ENCODE measurements around the gene HNRNPUL2. TPM values are rescaled to one million over a fixed set of nuclear protein-coding genes. Genes with fewer than 3 reads are reported as not detected.

HNRNPUL2 gene
- total and polyA plus RNA-seq, 9 of the 15 experiments (the other 6 are each of a cell fraction or from before 2014, with no cell fraction given), result 0.89 to 44.3 (median 15.2) TPM

DNA sequence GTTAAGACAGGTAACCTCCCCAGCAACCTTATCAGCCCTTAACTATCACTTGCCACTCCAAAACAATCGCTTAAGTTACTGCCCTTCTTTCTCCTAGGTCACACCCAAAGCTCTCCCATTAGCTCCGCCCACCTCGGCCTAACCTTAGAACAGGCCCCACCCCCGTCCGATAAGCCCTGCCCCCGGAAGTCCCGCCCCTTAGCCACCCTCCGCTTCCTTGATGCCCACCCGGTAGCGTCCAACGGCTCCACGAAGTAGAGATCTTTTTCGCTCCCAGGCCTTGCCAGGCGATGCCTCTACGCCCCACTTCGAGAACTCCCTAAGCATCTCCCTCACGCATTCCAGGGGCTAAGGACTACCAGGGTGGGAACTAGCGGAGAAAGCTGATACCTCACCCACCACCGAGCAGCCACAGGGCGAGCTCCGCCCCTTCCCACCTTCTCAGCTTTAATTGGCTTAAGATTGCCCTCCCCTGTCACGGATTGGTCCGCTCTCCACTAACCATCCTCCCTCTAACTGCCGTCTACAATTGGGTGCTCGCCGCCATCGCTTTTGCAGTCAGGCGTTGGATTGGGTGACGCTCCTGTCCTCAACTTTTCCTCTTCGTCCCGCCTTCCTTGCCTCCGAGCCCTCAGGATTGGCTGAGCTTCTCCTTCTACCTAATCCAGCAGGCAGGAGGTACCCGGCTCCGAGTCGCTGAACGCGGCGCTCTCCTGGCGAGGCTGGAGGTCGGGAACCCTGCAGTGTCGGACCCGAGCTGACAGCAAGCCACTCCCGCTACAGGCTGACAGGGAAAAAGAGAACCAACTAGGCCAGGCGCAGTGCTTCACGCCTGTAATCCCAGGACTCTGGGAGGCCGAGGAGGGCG, 26.7 kb upstream of the HNRNPUL2 start, which contains the start of gene ZBTB3 (continued):
- TF ChIP-seq TARDBP (IDR thresholded peaks at IDR 0.05) (no peak), XRCC4 (IDR thresholded peaks at IDR 0.05; ENCODE audit: extremely low read depth, insufficient read depth, insufficient read length) (no peak), ZFX (CRISPR knock-in tag; IDR thresholded peaks at IDR 0.05) (peak; percentile 73), RBM34 (IDR thresholded peaks at IDR 0.05; ENCODE audit: borderline replicate concordance, insufficient read depth, low read length) (no peak), DNMT1 (IDR thresholded peaks at IDR 0.05) (no peak), ADNP (tag; IDR thresholded peaks at IDR 0.05) (no peak), HDAC8 (tag; IDR thresholded peaks at IDR 0.05) (no peak), ZFP36 (IDR thresholded peaks at IDR 0.05; ENCODE audit: low read depth, low read length, partially characterized antibody) (peak; percentile 15), ZNF140 (CRISPR knock-in tag; IDR thresholded peaks at IDR 0.05) (no peak), ZNF316 (IDR thresholded peaks at IDR 0.05) (0 out of 2 replicates have a peak, but pooled peaks have one; percentile 7), LCOR (CRISPR knock-in tag; IDR thresholded peaks at IDR 0.05) (peak; percentile 76; the same call in 1 of the 2 replicates), SIX5 (IDR thresholded peaks at IDR 0.05; ENCODE audit: borderline replicate concordance in 1 of 2, insufficient read depth in 1 of 2, low read depth in 1 of 2, low read length in 2 of 2) (no peak), ZNF12 (CRISPR knock-in tag; IDR thresholded peaks at IDR 0.05) (no peak), PHF21A (IDR thresholded peaks at IDR 0.05; ENCODE audit: borderline replicate concordance, low read depth) (no peak), ZBED1 (IDR thresholded peaks at IDR 0.05) (no peak; the same call in 1 of the 2 replicates), ZC3H8 (IDR thresholded peaks at IDR 0.05) (no peak), BDP1 (IDR thresholded peaks at IDR 0.05; ENCODE audit: insufficient read depth, insufficient read length) (no peak), ARHGAP35 (IDR thresholded peaks at IDR 0.05; ENCODE audit: partially characterized antibody) (no peak), SMAD2 (IDR thresholded peaks at IDR 0.05; ENCODE audit: low read depth, low read length) (no peak), RBM17 (IDR thresholded peaks at IDR 0.05; ENCODE audit: borderline replicate concordance, low read depth, low read length) (no peak), ETS2 (tag; IDR thresholded peaks at IDR 0.05; ENCODE audit: borderline replicate concordance, poor library complexity, severe bottlenecking) (no peak)
- TF ChIP-seq, protein P1, sequence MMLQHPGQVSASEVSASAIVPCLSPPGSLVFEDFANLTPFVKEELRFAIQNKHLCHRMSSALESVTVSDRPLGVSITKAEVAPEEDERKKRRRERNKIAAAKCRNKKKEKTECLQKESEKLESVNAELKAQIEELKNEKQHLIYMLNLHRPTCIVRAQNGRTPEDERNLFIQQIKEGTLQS (IDR thresholded peaks at IDR 0.05), result no peak
- TF ChIP-seq, protein P1 (CRISPR knock-in tag; conservative IDR thresholded peaks at IDR 0.05), result no peak
- TF ChIP-seq, protein P2, sequence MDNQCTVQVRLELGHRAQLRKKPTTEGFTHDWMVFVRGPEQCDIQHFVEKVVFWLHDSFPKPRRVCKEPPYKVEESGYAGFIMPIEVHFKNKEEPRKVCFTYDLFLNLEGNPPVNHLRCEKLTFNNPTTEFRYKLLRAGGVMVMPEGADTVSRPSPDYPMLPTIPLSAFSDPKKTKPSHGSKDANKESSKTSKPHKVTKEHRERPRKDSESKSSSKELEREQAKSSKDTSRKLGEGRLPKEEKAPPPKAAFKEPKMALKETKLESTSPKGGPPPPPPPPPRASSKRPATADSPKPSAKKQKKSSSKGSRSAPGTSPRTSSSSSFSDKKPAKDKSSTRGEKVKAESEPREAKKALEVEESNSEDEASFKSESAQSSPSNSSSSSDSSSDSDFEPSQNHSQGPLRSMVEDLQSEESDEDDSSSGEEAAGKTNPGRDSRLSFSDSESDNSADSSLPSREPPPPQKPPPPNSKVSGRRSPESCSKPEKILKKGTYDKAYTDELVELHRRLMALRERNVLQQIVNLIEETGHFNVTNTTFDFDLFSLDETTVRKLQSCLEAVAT (IDR thresholded peaks at IDR 0.05), result peak in 1 of 2 experiments; percentile 96; a peak in 2 of 4 replicates
- TF ChIP-seq, protein P3, sequence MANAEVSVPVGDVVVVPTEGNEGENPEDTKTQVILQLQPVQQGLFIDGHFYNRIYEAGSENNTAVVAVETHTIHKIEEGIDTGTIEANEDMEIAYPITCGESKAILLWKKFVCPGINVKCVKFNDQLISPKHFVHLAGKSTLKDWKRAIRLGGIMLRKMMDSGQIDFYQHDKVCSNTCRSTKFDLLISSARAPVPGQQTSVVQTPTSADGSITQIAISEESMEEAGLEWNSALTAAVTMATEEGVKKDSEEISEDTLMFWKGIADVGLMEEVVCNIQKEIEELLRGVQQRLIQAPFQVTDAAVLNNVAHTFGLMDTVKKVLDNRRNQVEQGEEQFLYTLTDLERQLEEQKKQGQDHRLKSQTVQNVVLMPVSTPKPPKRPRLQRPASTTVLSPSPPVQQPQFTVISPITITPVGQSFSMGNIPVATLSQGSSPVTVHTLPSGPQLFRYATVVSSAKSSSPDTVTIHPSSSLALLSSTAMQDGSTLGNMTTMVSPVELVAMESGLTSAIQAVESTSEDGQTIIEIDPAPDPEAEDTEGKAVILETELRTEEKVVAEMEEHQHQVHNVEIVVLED (CRISPR knock-in tag; IDR thresholded peaks at IDR 0.05), result no peak
